SK-N-SH treated with all-trans-retinoic acid at 6 μM for 48 hours (cell line): ENCODE data around the gene SPNS3.

Source experiments
- BACH2 ChIP-seq: fragments of 250-450 bp; sonication (Bioruptor Pico); IDR thresholded peaks from 2 replicates; pipeline ENCODE4 v1.9.0; 2021; ENCODE audit warnings: mild to moderate bottlenecking, borderline replicate concordance
- CREB5 ChIP-seq: fragments of 250-450 bp; sonication (Bioruptor Pico); IDR thresholded peaks from 2 replicates; pipeline ENCODE4 v1.5.1; 2020; ENCODE audit warnings: low read depth, mild to moderate bottlenecking, moderate library complexity
- CSRNP3 ChIP-seq: fragments of 250-450 bp; sonication (Bioruptor Pico); IDR thresholded peaks from 2 replicates; pipeline ENCODE4 v1.5.1; 2021; ENCODE audit warnings: mild to moderate bottlenecking, moderate library complexity
- PPARA ChIP-seq: fragments of 250-450 bp; sonication (Bioruptor Pico); IDR thresholded peaks from 2 replicates; pipeline ENCODE4 v1.5.0; 2020; ENCODE audit warnings: mild to moderate bottlenecking, borderline replicate concordance
- RARB ChIP-seq: fragments of 250-450 bp; sonication (Bioruptor Pico); IDR thresholded peaks from 2 replicates; pipeline ENCODE4 v1.8.0; 2021; ENCODE audit warnings: mild to moderate bottlenecking, moderate library complexity
- TOX ChIP-seq: fragments of 250-450 bp; sonication (Bioruptor Pico); IDR thresholded peaks from 2 replicates; pipeline ENCODE4 v1.8.0; 2021; ENCODE audit warnings: mild to moderate bottlenecking, moderate library complexity, borderline replicate concordance
- ZFP3 ChIP-seq: fragments of 250-450 bp; sonication (Bioruptor Pico); IDR thresholded peaks from 2 replicates; pipeline ENCODE4 v1.5.0; 2020; ENCODE audit warnings: mild to moderate bottlenecking, moderate library complexity
- ZFP30 ChIP-seq: fragments of 450-650 bp; formaldehyde crosslinking; IDR thresholded peaks from 2 replicates; pipeline ENCODE4 v1.5.0; 2022; ENCODE audit warnings: mild to moderate bottlenecking, moderate library complexity
- ZNF70 ChIP-seq: fragments of 450-650 bp; formaldehyde crosslinking; IDR thresholded peaks from 2 replicates; pipeline ENCODE4 v1.5.0; 2020; ENCODE audit warnings: mild to moderate bottlenecking, moderate library complexity
- ZNF8 ChIP-seq: fragments of 450-650 bp; formaldehyde crosslinking; IDR thresholded peaks from 2 replicates; pipeline ENCODE4 v1.5.0; 2020; ENCODE audit warnings: mild to moderate bottlenecking, moderate library complexity

GRCh38 chr17:4389079-4389478 lies 44.7 kb upstream of the SPNS3 start:
- TF ChIP-seq CSRNP3 (no peak), CREB5 (CRISPR knock-in tag) (no peak), RARB (CRISPR knock-in tag) (no peak), TOX (CRISPR knock-in tag) (no peak), BACH2 (CRISPR knock-in tag) (no peak), PPARA (CRISPR knock-in tag) (no peak), ZNF8 (CRISPR knock-in tag) (no peak), ZNF70 (no peak), ZFP30 (CRISPR knock-in tag) (no peak), ZFP3 (CRISPR knock-in tag) (no peak)
